MV-4-11 (cell line): ENCODE measurements around the gene NCOA1.

Experiments
- DNase-seq: peaks from one replicate; lab custom pipeline; 2025; lab: John Stamatoyannopoulos, UW

The NCOA1 gene

GRCh38 chr2:24702800-24703199 lies 211.7 kb downstream of the NCOA1 start:
- DNase-seq, result no peak

DNA sequence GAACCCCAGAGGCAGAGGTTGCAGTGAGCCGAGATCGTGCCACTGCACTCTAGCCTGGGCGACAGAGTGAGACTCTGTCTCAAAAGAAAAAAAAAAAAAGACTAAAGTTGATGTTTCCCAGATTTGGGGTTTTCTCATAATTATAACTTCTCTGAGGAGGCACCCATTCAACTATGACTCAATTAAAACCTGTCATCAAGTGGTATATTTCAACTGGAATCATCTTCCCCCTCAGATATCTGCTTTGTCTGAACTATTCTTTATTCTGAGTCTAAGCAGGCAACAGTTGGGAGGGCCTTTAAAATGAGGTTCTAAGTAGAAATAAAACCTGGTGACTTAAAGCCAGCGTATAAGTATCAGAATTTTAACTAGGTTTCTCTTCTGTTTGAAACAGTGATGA lies 213.6 kb downstream of the NCOA1 start:
- DNase-seq, result no peak

- DNase-seq, result no peak
These were observed 216.1 kb downstream of the NCOA1 start for GRCh38 chr2:24707143-24707542.

GRCh38 chr2:24708537-24709152 lies 217.6 kb downstream of the NCOA1 start:
- peak; percentile 2 for DNase-seq

DNA sequence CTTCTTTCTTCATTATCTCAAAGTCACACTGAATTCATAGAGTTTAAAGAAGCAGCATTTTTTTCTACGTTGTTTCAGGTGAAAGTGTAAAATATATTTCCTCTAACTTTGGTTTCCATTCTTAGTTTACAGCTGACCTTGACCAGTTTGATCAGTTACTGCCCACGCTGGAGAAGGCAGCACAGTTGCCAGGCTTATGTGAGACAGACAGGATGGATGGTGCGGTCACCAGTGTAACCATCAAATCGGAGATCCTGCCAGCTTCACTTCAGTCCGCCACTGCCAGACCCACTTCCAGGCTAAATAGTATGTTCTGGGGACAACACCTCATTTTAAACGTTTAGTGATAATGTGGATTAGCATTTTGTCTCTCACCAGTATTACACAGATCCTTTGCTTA lies 219.8 kb downstream of the NCOA1 start:
- DNase-seq, result no peak

GRCh38 chr2:24711865-24712264 lies 220.8 kb downstream of the NCOA1 start:
- DNase-seq, result no peak

DNA sequence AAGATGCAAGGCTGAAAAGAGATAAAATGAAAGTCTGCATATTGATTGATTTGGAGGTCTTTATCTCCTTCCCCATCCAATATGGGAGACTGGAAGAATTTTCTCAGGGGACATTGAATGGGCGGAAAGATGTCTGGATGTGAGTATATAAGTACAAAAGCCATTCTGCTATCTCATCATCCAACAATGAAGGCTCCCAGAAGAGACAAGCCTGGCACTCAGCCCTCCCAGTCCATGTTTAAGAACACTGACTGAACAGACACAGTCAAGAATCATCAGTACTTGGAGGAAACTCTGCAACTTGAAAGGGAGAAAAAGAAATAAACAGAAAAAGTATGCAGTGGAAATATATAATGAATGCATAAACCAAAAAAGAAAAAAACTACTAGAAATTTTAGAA lies 221.2 kb downstream of the NCOA1 start:
- DNase-seq, result no peak

GRCh38 chr2:24717263-24717951 lies 226.4 kb downstream of the NCOA1 start:
- DNase-seq, result no peak

- DNase-seq, result no peak
These were observed 229.3 kb downstream of the NCOA1 start for GRCh38 chr2:24720310-24720709.

- DNase-seq, result no peak
These were observed 230.4 kb downstream of the NCOA1 start for GRCh38 chr2:24721470-24721869.

GRCh38 chr2:24722141-24722790 lies 231.2 kb downstream of the NCOA1 start:
- DNase-seq, result no peak

- DNase-seq, result no peak
These were observed 232.1 kb downstream of the NCOA1 start for GRCh38 chr2:24723191-24723590.

GRCh38 chr2:24723665-24724064 lies 232.6 kb downstream of the NCOA1 start:
- DNase-seq, result no peak

GRCh38 chr2:24724111-24724775 lies 233.2 kb downstream of the NCOA1 start:
- DNase-seq, result no peak

DNA sequence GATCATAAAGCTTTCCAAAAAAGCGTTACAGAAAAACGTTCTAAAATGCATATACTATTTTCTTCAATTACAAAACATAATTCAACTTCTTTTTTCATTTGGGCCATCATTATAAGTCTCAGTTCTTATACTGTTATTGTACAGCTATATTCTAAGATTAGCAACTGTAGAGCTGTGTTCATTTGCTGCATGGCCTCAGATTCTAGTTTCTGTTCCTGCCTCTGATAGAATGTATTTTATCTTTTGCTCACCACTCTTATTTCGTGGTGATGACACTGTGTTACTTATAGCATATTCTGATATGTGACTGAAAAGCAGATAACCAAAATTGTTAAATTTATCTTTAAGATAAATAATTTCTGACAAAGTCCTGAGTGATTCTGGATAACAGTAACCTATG lies 234.9 kb downstream of the NCOA1 start:
- DNase-seq, result peak; percentile 34

DNA sequence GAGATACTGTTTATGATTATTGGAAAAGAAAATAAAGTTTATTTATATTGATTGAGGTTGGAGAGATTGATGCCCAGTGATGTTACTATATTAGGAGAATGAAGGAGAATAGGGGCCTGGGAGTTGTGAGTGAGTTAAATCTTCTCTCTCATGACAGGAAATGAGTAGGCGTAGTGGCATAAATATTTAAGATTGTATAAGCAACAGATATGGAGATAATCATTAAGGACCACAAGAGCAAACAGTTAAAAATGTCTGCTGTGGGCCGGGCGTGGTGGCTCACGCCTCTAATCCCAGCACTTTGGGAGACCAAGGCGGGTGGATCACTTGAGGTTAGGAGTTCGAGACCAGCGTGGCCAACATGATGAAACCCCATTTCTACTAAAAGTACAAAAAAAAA lies 239.4 kb downstream of the NCOA1 start:
- peak; percentile 6 for DNase-seq

GRCh38 chr2:24731040-24731439 lies 240.0 kb downstream of the NCOA1 start:
- DNase-seq, result peak; percentile 15

GRCh38 chr2:24731923-24732322 lies 240.9 kb downstream of the NCOA1 start:
- DNase-seq, result no peak

DNA sequence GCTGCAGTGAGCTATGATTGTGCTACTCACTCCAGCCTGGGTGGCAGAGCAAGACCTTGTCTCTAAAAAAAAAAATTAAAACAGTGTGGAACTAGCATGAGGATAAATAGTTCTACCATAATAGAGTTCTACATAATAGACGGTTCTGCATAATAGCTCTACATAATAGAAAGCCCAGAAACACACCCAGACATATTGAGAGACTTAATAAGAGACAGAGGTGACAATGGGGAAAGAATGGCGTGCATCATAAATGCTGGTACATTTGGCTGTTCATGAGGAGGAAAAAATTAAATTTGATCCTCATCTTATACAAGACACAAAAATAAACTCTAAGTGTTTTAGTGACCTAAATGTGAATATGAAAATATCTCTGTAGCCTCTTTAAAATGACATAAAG lies 243.7 kb downstream of the NCOA1 start:
- no peak for DNase-seq

DNA sequence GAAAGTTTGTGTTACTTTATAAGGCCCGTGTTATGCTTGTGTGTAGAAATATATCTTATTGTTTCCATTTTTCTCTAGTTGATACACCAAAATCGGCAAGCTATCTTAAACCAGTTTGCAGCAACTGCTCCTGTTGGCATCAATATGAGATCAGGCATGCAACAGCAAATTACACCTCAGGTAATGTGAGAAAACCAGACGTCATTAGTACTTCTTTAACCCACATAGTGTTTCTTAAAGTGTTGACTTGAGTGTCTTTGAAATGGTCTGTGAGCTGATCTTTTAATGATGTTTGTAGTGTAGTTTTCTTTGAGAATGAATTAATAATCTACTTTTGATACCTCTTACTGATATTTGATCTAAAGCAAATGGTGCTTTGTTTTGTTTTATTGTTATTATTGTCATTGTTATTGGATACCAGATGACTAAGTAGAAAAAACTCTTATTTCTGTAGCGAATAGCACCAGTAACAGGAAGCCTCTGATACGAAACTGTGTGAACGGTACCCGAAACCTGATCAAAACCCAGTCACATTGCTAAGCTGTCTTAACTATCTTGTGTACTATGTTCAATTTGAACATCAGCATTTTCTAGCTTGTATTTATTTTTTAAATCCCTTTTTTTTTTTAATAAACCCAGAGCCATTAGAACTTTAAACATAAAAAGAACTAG lies 248.4 kb downstream of the NCOA1 start:
- no peak for DNase-seq

DNA sequence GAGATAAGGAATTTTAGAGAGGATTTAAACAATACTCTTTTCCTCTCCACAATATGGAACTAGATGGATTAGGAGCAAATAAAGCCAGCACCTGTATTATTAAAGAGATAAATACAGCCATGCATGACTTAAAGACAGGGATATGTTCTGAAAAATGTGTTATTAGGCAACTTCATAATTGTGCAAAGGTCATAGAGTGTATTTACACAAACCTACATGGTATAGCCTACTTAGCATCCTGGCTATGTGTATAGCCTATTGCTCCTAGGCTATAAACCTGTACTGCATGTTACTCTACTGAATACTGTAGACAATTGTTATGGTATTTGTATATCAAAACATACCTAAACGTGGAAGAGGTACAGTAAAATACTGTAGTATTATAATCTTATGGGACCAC lies 249.1 kb downstream of the NCOA1 start:
- DNase-seq, result no peak

DNA sequence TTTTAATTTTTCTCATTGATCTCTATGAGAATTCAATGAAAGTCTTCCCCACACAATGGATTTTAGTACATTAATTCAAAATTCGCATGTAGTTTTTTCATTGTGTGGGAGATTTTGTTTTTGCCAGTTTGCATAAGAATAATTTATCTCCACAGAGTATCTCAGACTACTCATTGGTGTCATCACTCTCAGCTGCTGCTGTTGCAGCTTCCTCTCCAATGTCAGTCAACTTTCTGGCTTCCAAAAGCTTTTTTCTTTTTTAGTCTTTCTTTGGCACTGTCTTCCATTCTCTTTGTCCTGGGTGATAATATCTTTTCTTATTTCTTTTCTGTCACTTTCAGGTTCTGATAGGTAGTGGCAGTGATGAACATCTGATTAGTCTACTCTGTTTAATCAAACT lies 251.7 kb downstream of the NCOA1 start:
- DNase-seq, result no peak
